Gastroesophageal sphincter (tissue), 4 donors: ENCODE results near the gene TPPP. TPM values are rescaled to one million over a fixed set of nuclear protein-coding genes. Genes with fewer than 3 reads are reported as not detected.

ENCODE experiments used
- ATAC-seq: fragments of 150-250 bp; one replicate; pipeline ENCODE4 v1.9.1; 2016; ENCODE audit warnings: mild to moderate bottlenecking, moderate library complexity
- H3K27ac ChIP-seq, 4 donors: fragments of 200-600 bp; sonication (generic) in 3 of 4; 1 replicate in 3 of 4; 2 replicates in 1 of 4; pipeline ENCODE4 v1.5.1; 2016 to 2019
- H3K27me3 ChIP-seq: fragments of 200-600 bp; sonication (generic); one replicate; pipeline ENCODE4 v1.5.1; 2019
- H3K36me3 ChIP-seq, 2 donors: fragments of 200-600 bp; sonication (generic); one replicate each; pipeline ENCODE4 v1.5.1; 2019; ENCODE audit warnings: control low read depth in 1 of 2
- H3K4me1 ChIP-seq, 3 donors: fragments of 200-600 bp; sonication (generic); 1 replicate in 2 of 3; 2 replicates in 1 of 3; pipeline ENCODE4 v1.5.1; 2016 to 2019; ENCODE audit warnings: control low read depth in 2 of 3
- H3K4me3 ChIP-seq, 2 donors: fragments of 200-600 bp; sonication (generic); one replicate each; pipeline ENCODE4 v1.5.1; 2019; ENCODE audit warnings: mild to moderate bottlenecking in 1 of 2, moderate library complexity in 1 of 2
- H3K9me3 ChIP-seq, 3 donors: fragments of 200-600 bp; sonication (generic); one replicate each; pipeline ENCODE4 v1.5.1; 2017 to 2019; ENCODE audit warnings: control low read depth in 2 of 3
- CTCF ChIP-seq, 4 experiments: fragments of 200-600 bp in 2 of 4; fragments of 450-650 bp in 2 of 4; sonication (generic) in 1 of 4; IDR thresholded peaks; one replicate each; pipeline ENCODE4 v1.5.1; 2017 to 2019; ENCODE audit warnings: antibody characterized with exemption in 4 of 4, mild to moderate bottlenecking in 2 of 4, moderate library complexity in 2 of 4
- EP300 ChIP-seq: sonication (generic); formaldehyde crosslinking; IDR thresholded peaks from one replicate; pipeline ENCODE4 v1.6.1; 2017; ENCODE audit warnings: antibody characterized with exemption, mild to moderate bottlenecking
- POLR2A ChIP-seq, 2 donors: fragments of 450-650 bp; IDR thresholded peaks; one replicate each; pipeline ENCODE4 v1.6.1; 2017; ENCODE audit warnings: antibody characterized with exemption in 2 of 2, mild to moderate bottlenecking in 2 of 2, moderate library complexity in 1 of 2
- POLR2AphosphoS5 ChIP-seq: sonication (generic); formaldehyde crosslinking; IDR thresholded peaks from one replicate; pipeline ENCODE4 v1.6.1; 2017; ENCODE audit warnings: antibody characterized with exemption
- WGBS, 2 donors: methylation state at CpG; one replicate each; pipeline ENCODE4 v1.1.5; 2018; ENCODE audit warnings: low coverage in 1 of 2; 5-methylcytosine and 5-hydroxymethylcytosine counted together
- total RNA-seq, 4 donors: library from RNA; depleted of rRNA; stranded (reverse); fragments of >200 nt; gene quantifications; one replicate each; pipeline ENCODE4 v1.1.0, GENCODE V29; 2016

Gene TPPP
- total RNA-seq, 4 donors from 2014 or later: 13.3 to 42.8 (median 32.0) TPM

- Histone ChIP-seq H3K9me3 (no peaks in the 10 kb centered on the region), H3K27ac (peak overlapping the region in 3 of 4 donors; percentile 76 to 85 (median 78)), H3K4me1 (peaks cover 11 to 86% (median 55%) of the 10 kb centered on the region in 3 donors), H3K27me3 (no peaks in the 10 kb centered on the region), H3K4me3 (no peak overlapping the region), H3K36me3 (peaks cover 0 to 15% of the 10 kb centered on the region in 2 donors)
- WGBS, 2 donors: no CpG with 5 or more reads among the region's 22 CpGs
- ATAC-seq: no peak
- TF ChIP-seq POLR2A (IDR thresholded peaks at IDR 0.05): no peak
- no peak for TF ChIP-seq CTCF (IDR thresholded peaks at IDR 0.05)
- no peak for TF ChIP-seq POLR2AphosphoS5
- no peak for TF ChIP-seq EP300
Observed at GRCh38 chr5:669842-670395, 23.2 kb downstream of the TPPP start.

GRCh38 chr5:669111-669841, 23.9 kb downstream of the TPPP start:
- H3K27me3 ChIP-seq: no peaks in the 10 kb centered on the region
- H3K4me3 ChIP-seq: no peak overlapping the region
- peak overlapping the region in 3 of 4 donors; percentile 76 to 85 (median 78) for H3K27ac ChIP-seq
- H3K4me1 ChIP-seq: peaks cover 8 to 80% (median 48%) of the 10 kb centered on the region in 3 donors
- H3K9me3 ChIP-seq: no peaks in the 10 kb centered on the region
- peak; percentile 51 for ATAC-seq
- TF ChIP-seq CTCF (IDR thresholded peaks at IDR 0.05): peak in 3 of 4 experiments; percentile 69 to 87 (median 78)
- TF ChIP-seq POLR2AphosphoS5: no peak
- peaks cover 0 to 21% of the 10 kb centered on the region in 2 donors for H3K36me3 ChIP-seq
- 78% methylated on average over 7 of the region's 40 CpGs; no CpG with 5 or more reads in 1 of the 2 donors for WGBS, 2 donors

GRCh38 chr5:668283-668995, 24.7 kb downstream of the TPPP start:
- Histone ChIP-seq H3K9me3 (no peaks in the 10 kb centered on the region), H3K27me3 (no peaks in the 10 kb centered on the region), H3K36me3 (peaks cover 0 to 29% of the 10 kb centered on the region in 2 donors), H3K4me1 (peaks cover 7 to 71% (median 40%) of the 10 kb centered on the region in 3 donors), H3K27ac (peak overlapping the region in 3 of 4 donors; percentile 76 to 85 (median 78)), H3K4me3 (no peak overlapping the region)
- TF ChIP-seq POLR2AphosphoS5: no peak
- TF ChIP-seq CTCF (IDR thresholded peaks at IDR 0.05): no peak
- no peak for TF ChIP-seq POLR2A (IDR thresholded peaks at IDR 0.05)
- TF ChIP-seq EP300: no peak
- ATAC-seq: no peak
- WGBS, 2 donors: 69 to 100% methylated on average over 1 to 3 of the region's 44 CpGs

DNA sequence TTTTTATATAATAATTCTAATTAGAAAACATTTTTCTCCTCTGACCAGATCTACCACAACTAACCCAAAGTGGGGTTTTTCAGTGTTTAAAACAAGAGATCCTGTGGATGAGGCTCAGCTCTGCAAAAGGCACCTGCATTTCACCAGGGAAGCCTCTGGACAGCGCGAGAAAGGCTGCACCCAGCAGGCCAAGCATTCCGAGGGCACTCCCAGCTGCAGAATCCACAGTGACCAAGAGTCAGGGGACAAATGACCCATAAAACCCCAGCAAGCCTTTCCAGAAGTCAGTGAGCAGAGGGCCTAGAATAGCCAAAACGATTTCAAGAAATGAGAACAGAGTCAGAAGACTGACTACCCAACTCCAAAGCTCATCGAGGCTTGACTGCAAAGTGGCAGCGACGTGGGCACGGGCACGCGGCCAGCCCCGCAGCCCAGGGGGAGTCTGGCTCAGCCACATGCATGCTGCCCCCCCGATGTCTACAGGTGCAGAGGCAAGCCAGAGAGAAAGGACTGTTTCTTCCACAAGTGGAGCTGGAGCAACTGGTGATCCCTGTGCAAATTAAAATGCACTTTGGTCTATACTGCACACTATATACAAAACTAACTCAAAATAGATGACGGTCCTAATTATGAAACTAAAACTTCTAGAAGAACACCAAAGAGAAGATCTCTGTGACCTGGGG, 26.2 kb downstream of the TPPP start:
- Histone ChIP-seq H3K9me3 (no peaks in the 10 kb centered on the region), H3K4me3 (no peak overlapping the region), H3K4me1 (peaks cover under 1 to 56% (median 25%) of the 10 kb centered on the region in 3 donors), H3K27me3 (no peaks in the 10 kb centered on the region), H3K27ac (peak overlapping the region in 1 of 4 donors; percentile 44), H3K36me3 (peaks cover 0 to 44% of the 10 kb centered on the region in 2 donors)
- TF ChIP-seq POLR2AphosphoS5: no peak
- no peak for TF ChIP-seq POLR2A (IDR thresholded peaks at IDR 0.05)
- TF ChIP-seq EP300: no peak
- TF ChIP-seq CTCF (IDR thresholded peaks at IDR 0.05): no peak
- ATAC-seq: no peak
- WGBS, 2 donors: 55 to 86% methylated on average over 1 to 10 of the region's 13 CpGs
